GM12878 (cell line): ENCODE measurements around the gene ZNF628. TPM values are rescaled to one million over a fixed set of nuclear protein-coding genes. Genes with fewer than 3 reads are reported as not detected.

Experiments
- ATAC-seq: fragments of 200-7000 bp; cut with Tn5 transposase; 3 replicates; pipeline ENCODE4 v1.9.1; 2020; ENCODE audit warnings: mild to moderate bottlenecking, moderate library complexity
- BruUV-seq: library from RNA; stranded (reverse); fragments of 400-500 nt; replicated peaks from 2 replicates; lab custom pipeline; 2021; lab: Mats Ljungman, UMichigan
- CTCF ChIA-PET: fragments of 300-600 bp; sonication (Branson Sonifier 250); formaldehyde crosslinking; extraction: SDS; loops from one replicate; lab custom pipeline; 2021; ENCODE audit warnings: inconsistent platforms; lab: Yijun Ruan, JAX
- POLR2A ChIA-PET: fragments of 350-600 bp; formaldehyde crosslinking; extraction: SDS; loops from one replicate; lab custom pipeline; 2021; ENCODE audit warnings: inconsistent platforms; lab: Charles Lee
- RAD21 ChIA-PET: fragments of 300-600 bp; sonication (Branson Sonifier 250); formaldehyde crosslinking; loops from one replicate; lab custom pipeline; 2023; ENCODE audit warnings: antibody characterized with exemption; ENCODE audit not compliant: unreplicated experiment; lab: Charles Lee
- SMC1A ChIA-PET: fragments of 300-600 bp; sonication (Branson Sonifier 250); formaldehyde crosslinking; loops from one replicate; lab custom pipeline; 2023; ENCODE audit not compliant: unreplicated experiment, uncharacterized antibody; lab: Charles Lee
- DNase-seq: peaks from one replicate; pipeline ENCODE4 v3.0.0-alpha.2; 2011; ENCODE audit warnings: low read depth, low spot score
- FAIRE-seq: peaks from 3 replicates; lab custom pipeline; 2011; peaks lifted over from hg19 to GRCh38; lab: Jason Lieb, UNC
- H2AFZ ChIP-seq: 2 replicates; pipeline ENCODE4 v1.6.0; 2011; ENCODE audit warnings: low read depth, low read length, control low read depth; ENCODE audit not compliant: control insufficient read depth
- H3K27ac ChIP-seq: 2 replicates; pipeline ENCODE4 v1.5.1; 2011; ENCODE audit warnings: control low read depth; ENCODE audit not compliant: control insufficient read depth, insufficient read depth
- H3K27me3 ChIP-seq, 2 experiments: replicated peaks in 1 of 2; 2 replicates each; pipeline versions ENCODE4 v1.6.0 to v1.6.1; 2011; ENCODE audit warnings: low read length in 1 of 2; ENCODE audit not compliant: control insufficient read depth in 2 of 2, insufficient read depth in 2 of 2
- H3K36me3 ChIP-seq, 2 experiments: 2 replicates each; pipeline ENCODE4 v1.5.1; 2011; ENCODE audit warnings: low read length in 1 of 2; ENCODE audit not compliant: control insufficient read depth in 2 of 2, insufficient read depth in 2 of 2
- H3K4me1 ChIP-seq: 2 replicates; pipeline ENCODE4 v1.6.1; 2011; ENCODE audit warnings: mild to moderate bottlenecking, low read length, moderate library complexity, mixed read lengths; ENCODE audit not compliant: control insufficient read depth, insufficient read depth
- H3K4me2 ChIP-seq: 2 replicates; pipeline ENCODE4 v1.6.0; 2011; ENCODE audit warnings: control low read depth; ENCODE audit not compliant: control insufficient read depth, insufficient read depth
- H3K4me3 ChIP-seq: fragments of 200-600 bp; sonication (generic); 2 replicates; pipeline ENCODE4 v1.5.1; 2016
- H3K79me2 ChIP-seq: 2 replicates; pipeline ENCODE4 v1.6.0; 2011; ENCODE audit warnings: low read length; ENCODE audit not compliant: control insufficient read depth, insufficient read depth
- H3K9ac ChIP-seq: 2 replicates; pipeline ENCODE4 v1.8.0; 2011; ENCODE audit warnings: low read length, control low read depth, mixed read lengths; ENCODE audit not compliant: control insufficient read depth, insufficient read depth
- H3K9me3 ChIP-seq: replicated peaks from 3 replicates; pipeline ENCODE4 v1.5.1; 2011; ENCODE audit warnings: mild to moderate bottlenecking, low read length; ENCODE audit not compliant: control insufficient read depth, insufficient read depth
- H4K20me1 ChIP-seq: 2 replicates; pipeline ENCODE4 v1.6.0; 2011; ENCODE audit not compliant: control insufficient read depth, insufficient read depth
- EGR1 ChIP-seq, 2 experiments: IDR thresholded peaks; 1 replicate in 1 of 2; 2 replicates in 1 of 2; pipeline ENCODE4 v1.6.1; 2011 to 2012; ENCODE audit warnings: low read depth in 2 of 2, low read length in 2 of 2, borderline replicate concordance in 1 of 2, mild to moderate bottlenecking in 1 of 2, moderate library complexity in 1 of 2
- MYC ChIP-seq: IDR thresholded peaks from 2 replicates; pipeline ENCODE4 v1.6.1; 2011; ENCODE audit warnings: mild to moderate bottlenecking, low read length, moderate library complexity, inconsistent platforms; ENCODE audit not compliant: insufficient read depth, insufficient replicate concordance, insufficient read length, severe bottlenecking
- TBL1XR1 ChIP-seq: IDR thresholded peaks from 2 replicates; pipeline ENCODE4 v1.6.1; 2012; ENCODE audit warnings: low read depth, low read length, improper control_type of control experiment
- WGBS: methylation state at CpG from one replicate; pipeline ENCODE4 v1.1.6; 2016; ENCODE audit warnings: low lambda C conversion rate; ENCODE audit not compliant: insufficient replicate concordance, insufficient coverage; ENCODE audit errors: missing lambda C conversion rate; 5-methylcytosine and 5-hydroxymethylcytosine counted together
- in situ Hi-C: fragments of 300-500 bp; cut with MboI; formaldehyde crosslinking; loops from 9 replicates; pipeline ENCODE4 v1.14.3; 2018; ENCODE audit warnings: mixed read lengths
- intact Hi-C: fragments of 100-400 bp; cut with micrococcal nuclease; formaldehyde crosslinking; loops from one replicate; pipeline ENCODE4 v1.14.2; 2022; ENCODE audit not compliant: unreplicated experiment
- polyA plus RNA-seq, 11 experiments: library from polyadenylated mRNA; depleted of rRNA in 4 of 11; unstranded in 6 of 11; stranded (reverse) in 5 of 11; fragments of >200 nt; fragmentation: Nextera tagmentation in 4 of 11; fragmentation: Illumina TruSeq in 1 of 11; extraction: Ambion mirVana in 4 of 11; extraction: Trizol in 1 of 11; gene quantifications; 1 replicate in 1 of 11; 2 replicates in 10 of 11; pipeline versions ENCODE4 v1.2.1 to v1.2.3, GENCODE V29; 2011 to 2016; ENCODE audit warnings: inconsistent platforms in 2 of 11, missing spikeins in 2 of 11, low read depth in 1 of 11
- total RNA-seq, 4 experiments: library from RNA; depleted of rRNA in 3 of 4; stranded (reverse); fragments of >200 nt in 3 of 4; fragmentation: Illumina TruSeq in 1 of 4; extraction: Trizol in 1 of 4; gene quantifications; 2 replicates each; pipeline versions ENCODE4 v1.2.1 to v1.2.3, GENCODE V29; 2013 to 2021

ZNF628 gene
- total and polyA plus RNA-seq, 10 of the 15 experiments (the other 5 are each of a cell fraction or from before 2014, with no cell fraction given) = 0.04 to 11.3 (median 1.6) TPM; not detected in 1

DNA sequence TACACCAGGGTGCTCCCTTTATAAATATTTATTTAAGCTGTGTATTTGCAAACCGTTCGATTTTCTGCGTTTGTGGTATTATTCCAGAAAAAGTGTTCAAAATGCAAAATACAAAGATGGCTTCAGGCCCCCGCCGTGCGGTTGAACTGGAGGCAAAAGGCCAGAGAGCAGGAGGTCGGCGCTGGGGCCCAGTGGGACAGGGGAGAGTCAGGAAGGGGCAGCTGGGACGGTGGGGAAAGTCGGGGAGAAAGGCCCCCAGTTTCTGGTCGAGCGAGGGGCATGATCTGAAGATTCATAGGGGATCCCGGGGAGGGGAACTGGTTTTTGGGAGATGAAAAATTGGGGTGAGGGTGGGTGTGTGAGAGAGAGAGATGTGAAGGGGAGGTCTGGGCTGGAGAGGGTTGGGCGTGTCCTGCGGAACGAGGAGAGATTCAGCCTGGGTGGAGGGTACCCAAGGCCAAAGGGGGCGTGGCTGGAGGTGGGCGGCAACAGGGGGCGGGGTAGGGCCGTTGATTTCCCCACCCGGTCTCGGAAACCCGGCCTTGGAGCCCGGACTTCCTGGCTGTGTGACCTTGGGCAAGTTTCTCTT is 15.7 kb upstream of the ZNF628 start:
- Histone ChIP-seq H3K27ac (peak overlapping the region; percentile 94), H3K4me1 (no peaks in the 10 kb centered on the region), H3K79me2 (peaks cover 9% of the 10 kb centered on the region), H3K9ac (peak overlapping the region; percentile 97), H3K4me3 (peak overlapping the region; percentile 96; the same call in 1 of the 2 replicates), H3K4me2 (peak overlapping the region; percentile 71), H4K20me1 (no peaks in the 10 kb centered on the region; the same call in 1 of the 2 replicates), H3K9me3 (no peaks in the 10 kb centered on the region), H3K27me3 (no peaks in the 10 kb centered on the region), H2AFZ (no peak overlapping the region), H3K36me3 (no peaks in the 10 kb centered on the region; a peak in 2 of 4 replicates)
- CTCF ChIA-PET = interaction anchor here (0.7 to 3.2 kb wide), 2 partner anchors 43 to 160 kb away, joined by 4 to 15 read pairs; no protein-coding TSS in a partner anchor
- in situ Hi-C loops (no loop called here), intact Hi-C loops (no loop called here)
- SMC1A ChIA-PET = no interaction called here
- TF ChIP-seq EGR1 (IDR thresholded peaks at IDR 0.05; ENCODE audit: borderline replicate concordance in 1 of 2, low read depth in 2 of 2, low read length in 2 of 2) (0 out of 3 replicates have a peak, but pooled peaks of 1 of the 2 experiments have one; percentile 21), TBL1XR1 (no peak), MYC (no peak)
- ATAC-seq (peak; percentile 64), FAIRE-seq (peak; percentile 65), DNase-seq (no peak)
- no TSS peak for BruUV-seq
- POLR2A ChIA-PET = no interaction called here
- 58% methylated on average over 15 of the region's 24 CpGs for WGBS
- RAD21 ChIA-PET = no interaction called here
